ENCODE measurements around the gene ADAMTSL2.

Gene ADAMTSL2

GRCh38 chr9:133589454-133590227, 55.1 kb downstream of the ADAMTSL2 start:
- no peak for DNase-seq (ENCODE audit: low read depth)

GRCh38 chr9:133590231-133590855, 55.8 kb downstream of the ADAMTSL2 start:
- no peak for DNase-seq (ENCODE audit: low read depth)

GRCh38 chr9:133591116-133591910, 56.8 kb downstream of the ADAMTSL2 start:
- DNase-seq (ENCODE audit: low read depth) = no peak

- no peak for DNase-seq (ENCODE audit: low read depth)
These were observed 57.5 kb downstream of the ADAMTSL2 start for GRCh38 chr9:133591985-133592384.

GRCh38 chr9:133592731-133593409, 58.4 kb downstream of the ADAMTSL2 start:
- no peak for DNase-seq (ENCODE audit: low read depth)

GRCh38 chr9:133593587-133594253, 59.2 kb downstream of the ADAMTSL2 start:
- no peak for DNase-seq (ENCODE audit: low read depth)

GRCh38 chr9:133594310-133594709, 59.8 kb downstream of the ADAMTSL2 start:
- DNase-seq (ENCODE audit: low read depth) = no peak

GRCh38 chr9:133595910-133596309, 61.4 kb downstream of the ADAMTSL2 start:
- no peak for DNase-seq (ENCODE audit: low read depth)

GRCh38 chr9:133597316-133597957, 62.9 kb downstream of the ADAMTSL2 start:
- DNase-seq (ENCODE audit: low read depth) = no peak

- no peak for DNase-seq (ENCODE audit: low read depth)
These were observed 64.5 kb downstream of the ADAMTSL2 start for GRCh38 chr9:133598978-133599377.

GRCh38 chr9:133599470-133600173, 65.1 kb downstream of the ADAMTSL2 start:
- DNase-seq (ENCODE audit: low read depth) = no peak

- no peak for DNase-seq (ENCODE audit: low read depth)
These were observed 66.2 kb downstream of the ADAMTSL2 start for GRCh38 chr9:133600739-133601138.

GRCh38 chr9:133601746-133602145, 67.2 kb downstream of the ADAMTSL2 start:
- DNase-seq (ENCODE audit: low read depth) = no peak

GRCh38 chr9:133602277-133602676, 67.8 kb downstream of the ADAMTSL2 start:
- DNase-seq (ENCODE audit: low read depth) = no peak

GRCh38 chr9:133603135-133603927, 68.8 kb downstream of the ADAMTSL2 start:
- no peak for DNase-seq (ENCODE audit: low read depth)

GRCh38 chr9:133604214-133604613, 69.7 kb downstream of the ADAMTSL2 start:
- no peak for DNase-seq (ENCODE audit: low read depth)

GRCh38 chr9:133604856-133605255, 70.4 kb downstream of the ADAMTSL2 start:
- DNase-seq (ENCODE audit: low read depth) = no peak

- DNase-seq (ENCODE audit: low read depth) = no peak
These were observed 70.9 kb downstream of the ADAMTSL2 start for GRCh38 chr9:133605446-133605845.

GRCh38 chr9:133605856-133606707, 71.6 kb downstream of the ADAMTSL2 start:
- no peak for DNase-seq (ENCODE audit: low read depth)

Measured in stimulated activated CD8-positive, alpha-beta memory T cell treated with anti-CD3 and anti-CD28 coated beads, Interleukin-7, amount 100 ng/mL, for 24 hours (primary cell).